B cell (primary cell): ENCODE data around the gene IRF9. TPM values are rescaled to one million over a fixed set of nuclear protein-coding genes. Genes with fewer than 3 reads are reported as not detected.

Source experiments
- ATAC-seq: fragments of 200-7000 bp; cut with Tn5 transposase; one replicate; pipeline ENCODE4 v1.10.0; 2021; ENCODE audit warnings: low read depth, mild to moderate bottlenecking, moderate number of reproducible peaks, moderate library complexity
- CTCF ChIA-PET: fragments of 350-600 bp; sonication (Branson Sonifier 250); formaldehyde crosslinking; loops from one replicate; lab custom pipeline; 2021; ENCODE audit warnings: antibody characterized with exemption, inconsistent platforms; lab: Charles Lee
- POLR2A ChIA-PET: fragments of 350-600 bp; sonication (Branson Sonifier 250); formaldehyde crosslinking; loops from one replicate; lab custom pipeline; 2021; ENCODE audit warnings: antibody characterized with exemption; lab: Charles Lee
- DNase-seq: peaks from one replicate; pipeline ENCODE4 v3.0.0; 2013
- H2AFZ ChIP-seq: 2 replicates; pipeline ENCODE4 v1.6.1; 2012; ENCODE audit warnings: mild to moderate bottlenecking, low read depth, low read length; ENCODE audit not compliant: insufficient read depth, poor library complexity, severe bottlenecking
- H3K27ac ChIP-seq, 2 donors: 1 replicate in 1 of 2; 2 replicates in 1 of 2; pipeline ENCODE4 v1.5.1; 2012 to 2013; ENCODE audit warnings: low read length in 2 of 2, mild to moderate bottlenecking in 2 of 2, moderate library complexity in 1 of 2
- H3K27me3 ChIP-seq, 4 experiments: fragments of 200-600 bp in 1 of 4; sonication (generic) in 1 of 4; replicated peaks in 1 of 4; 1 replicate in 2 of 4; 2 replicates in 2 of 4; pipeline versions ENCODE4 v1.6.1 to v1.7.0; 2013 to 2016; ENCODE audit warnings: low read length in 3 of 4, mild to moderate bottlenecking in 2 of 4, mixed read lengths in 1 of 4, moderate library complexity in 1 of 4; ENCODE audit not compliant: insufficient read depth in 4 of 4, control insufficient read depth in 3 of 4; ENCODE audit errors: control extremely low read depth in 1 of 4
- H3K36me3 ChIP-seq, 2 experiments: replicated peaks in 1 of 2; 1 replicate in 1 of 2; 2 replicates in 1 of 2; pipeline versions ENCODE4 v1.6.1 to v1.7.1; 2013; ENCODE audit warnings: low read length in 1 of 2; ENCODE audit not compliant: insufficient read depth in 2 of 2, control insufficient read depth in 1 of 2; ENCODE audit errors: control extremely low read depth in 1 of 2, extremely low read depth in 1 of 2
- H3K4me1 ChIP-seq, 2 donors: fragments of 200-600 bp in 1 of 2; sonication (generic) in 1 of 2; 1 replicate in 1 of 2; 2 replicates in 1 of 2; pipeline versions ENCODE4 v1.5.1 to v1.6.1; 2013 to 2017; ENCODE audit warnings: low read length in 2 of 2; ENCODE audit not compliant: control insufficient read depth in 2 of 2, insufficient read depth in 2 of 2
- H3K4me2 ChIP-seq: replicated peaks from 2 replicates; pipeline ENCODE3; 2012; ENCODE audit warnings: mild to moderate bottlenecking, low read depth, low read length; ENCODE audit not compliant: poor library complexity, severe bottlenecking
- H3K4me3 ChIP-seq, 5 experiments: fragments of 200-600 bp in 1 of 5; sonication (generic) in 1 of 5; 1 replicate in 3 of 5; 2 replicates in 2 of 5; pipeline versions ENCODE4 v1.5.1 to v1.7.0; 2011 to 2016; ENCODE audit warnings: low read length in 4 of 5, mild to moderate bottlenecking in 4 of 5, low read depth in 2 of 5, control low read depth in 1 of 5, moderate library complexity in 1 of 5; ENCODE audit not compliant: insufficient read depth in 1 of 5; ENCODE audit errors: control extremely low read depth in 1 of 5, extremely low read depth in 1 of 5
- H3K79me2 ChIP-seq: fragments of 200-600 bp; sonication (generic); one replicate; pipeline ENCODE4 v1.6.0; 2016; ENCODE audit warnings: low read length; ENCODE audit not compliant: control insufficient read depth, insufficient read depth
- H3K9ac ChIP-seq: fragments of 200-600 bp; sonication (generic); 2 replicates; pipeline ENCODE4 v1.6.1; 2017; ENCODE audit warnings: mild to moderate bottlenecking, low read length, moderate library complexity
- H3K9me3 ChIP-seq, 3 donors: one replicate each; pipeline versions ENCODE4 v1.6.1 to v1.7.1; 2013; ENCODE audit warnings: low read length in 2 of 3; ENCODE audit not compliant: control insufficient read depth in 2 of 3, insufficient read depth in 1 of 3; ENCODE audit errors: control extremely low read depth in 1 of 3
- H4K20me1 ChIP-seq: 2 replicates; pipeline ENCODE4 v1.6.0; 2012; ENCODE audit warnings: mild to moderate bottlenecking, low read length; ENCODE audit not compliant: insufficient read depth, control insufficient read depth, poor library complexity, severe bottlenecking
- H3K27ac Mint-ChIP-seq: one replicate; pipeline ENCODE4 v1.8.0; 2021; ENCODE audit warnings: mixed read lengths
- H3K27me3 Mint-ChIP-seq: one replicate; pipeline ENCODE4 v1.8.0; 2021; ENCODE audit warnings: mixed read lengths
- H3K4me1 Mint-ChIP-seq: one replicate; pipeline ENCODE4 v1.8.0; 2021; ENCODE audit warnings: mixed read lengths
- H3K4me3 Mint-ChIP-seq: one replicate; pipeline ENCODE4 v1.8.0; 2021; ENCODE audit warnings: mixed read lengths
- H3K9me3 Mint-ChIP-seq: one replicate; pipeline ENCODE4 v1.8.0; 2022; ENCODE audit warnings: mixed read lengths; ENCODE audit not compliant: insufficient read depth
- EZH2 ChIP-seq: IDR thresholded peaks from 2 replicates; pipeline ENCODE4 v1.6.1; 2012; ENCODE audit warnings: borderline replicate concordance, low read depth, mild to moderate bottlenecking, moderate library complexity, low read length; ENCODE audit not compliant: insufficient read depth, poor library complexity, severe bottlenecking
- WGBS: methylation state at CpG from one replicate; pipeline ENCODE4 v1.1.5; 2013; ENCODE audit warnings: missing lambda C conversion rate; ENCODE audit not compliant: insufficient coverage; 5-methylcytosine and 5-hydroxymethylcytosine counted together
- intact Hi-C: fragments of 100-400 bp; cut with micrococcal nuclease; formaldehyde crosslinking; loops from one replicate; pipeline ENCODE4 v1.10.0; 2022
- polyA plus RNA-seq: library from polyadenylated mRNA; depleted of rRNA; stranded (reverse); fragments of >200 nt; gene quantifications from 2 replicates; pipeline ENCODE4 v1.2.3, GENCODE V29; 2012
- total RNA-seq, 2 donors: library from RNA; stranded (reverse); fragments of 120-200 nt in 1 of 2; gene quantifications; 1 replicate in 1 of 2; 2 replicates in 1 of 2; pipeline versions ENCODE4 v1.2.3 to v1.2.4, GENCODE V29; 2013 to 2022
- TF ChIP-seq, protein P1 (sequence below): fragments of 200-600 bp; IDR thresholded peaks from one replicate; pipeline ENCODE4 v1.8.0; 2022; ENCODE audit warnings: antibody characterized with exemption, mild to moderate bottlenecking

IRF9 gene
- total and polyA plus RNA-seq, 2 donors (not counting 1 experiment from before 2014, with no cell fraction given): 191 to 269 TPM

DNA sequence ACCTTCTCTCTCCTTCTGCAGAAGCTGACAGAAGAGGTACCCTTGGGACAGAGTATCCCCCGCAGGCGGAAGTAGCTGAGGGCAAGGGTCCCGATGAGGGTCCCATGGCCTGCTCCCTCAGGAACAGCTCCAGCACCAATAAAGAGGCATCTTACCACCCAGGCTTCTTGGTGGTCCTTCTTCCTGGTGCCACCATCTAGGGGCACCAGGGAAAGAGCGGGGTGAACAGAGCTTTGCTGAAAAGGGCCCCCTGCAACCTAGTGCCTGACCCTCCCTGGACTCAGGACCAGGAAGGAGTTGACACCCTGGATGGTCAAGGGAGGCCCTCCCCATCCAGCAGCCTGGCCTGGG lies 591 bp upstream of the IRF9 start:
- Histone ChIP-seq H3K9me3 (no peaks in the 10 kb centered on the region), H2AFZ (peak overlapping the region; percentile 60), H3K4me2 (peak overlapping the region; percentile 77), H3K36me3 (peaks cover 6 to 68% of the 10 kb centered on the region in 2 experiments), H3K4me3 (no peak overlapping the region), H3K79me2 (peaks cover 45% of the 10 kb centered on the region), H3K27ac (peak overlapping the region; percentile 85 to 88), H3K9ac (no peak overlapping the region), H3K4me1 (peaks cover 29 to 39% of the 10 kb centered on the region in 2 donors), H3K27me3 (no peaks in the 10 kb centered on the region), H4K20me1 (peaks cover 39% of the 10 kb centered on the region)
- Mint-ChIP-seq H3K27ac (peak overlapping the region; percentile 99), H3K4me1 (peaks cover 42% of the 10 kb centered on the region), H3K27me3 (no peaks in the 10 kb centered on the region), H3K4me3 (peak overlapping the region; percentile 39), H3K9me3 (no peaks in the 10 kb centered on the region)
- DNase-seq: no peak
- ATAC-seq: no peak
- ChIA-PET POLR2A (interaction anchor here (0.7 to 3.8 kb wide), 14 partner anchors 9 to 62 kb away, joined by 3 to 35 read pairs (median 7); partner anchors contain the start of genes CHMP4A, DCAF11, EMC9 and IPO4), CTCF (interaction anchor here (0.7 to 3.8 kb wide), 33 partner anchors 8 to 529 kb away, joined by 3 to 63 read pairs (median 9); partner anchors contain the start of genes CHMP4A, CIDEB, DCAF11 and EMC9)
- no peak for TF ChIP-seq EZH2
- TF ChIP-seq, protein P1, sequence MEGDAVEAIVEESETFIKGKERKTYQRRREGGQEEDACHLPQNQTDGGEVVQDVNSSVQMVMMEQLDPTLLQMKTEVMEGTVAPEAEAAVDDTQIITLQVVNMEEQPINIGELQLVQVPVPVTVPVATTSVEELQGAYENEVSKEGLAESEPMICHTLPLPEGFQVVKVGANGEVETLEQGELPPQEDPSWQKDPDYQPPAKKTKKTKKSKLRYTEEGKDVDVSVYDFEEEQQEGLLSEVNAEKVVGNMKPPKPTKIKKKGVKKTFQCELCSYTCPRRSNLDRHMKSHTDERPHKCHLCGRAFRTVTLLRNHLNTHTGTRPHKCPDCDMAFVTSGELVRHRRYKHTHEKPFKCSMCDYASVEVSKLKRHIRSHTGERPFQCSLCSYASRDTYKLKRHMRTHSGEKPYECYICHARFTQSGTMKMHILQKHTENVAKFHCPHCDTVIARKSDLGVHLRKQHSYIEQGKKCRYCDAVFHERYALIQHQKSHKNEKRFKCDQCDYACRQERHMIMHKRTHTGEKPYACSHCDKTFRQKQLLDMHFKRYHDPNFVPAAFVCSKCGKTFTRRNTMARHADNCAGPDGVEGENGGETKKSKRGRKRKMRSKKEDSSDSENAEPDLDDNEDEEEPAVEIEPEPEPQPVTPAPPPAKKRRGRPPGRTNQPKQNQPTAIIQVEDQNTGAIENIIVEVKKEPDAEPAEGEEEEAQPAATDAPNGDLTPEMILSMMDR: no peak
- intact Hi-C loops: loop anchor here (5.0 kb wide), 1 partner anchor 72 kb away; the partner anchor contains the start of genes GMPR2 and NEDD8
- WGBS: 100% methylated on average over 2 of the region's 4 CpGs

DNA sequence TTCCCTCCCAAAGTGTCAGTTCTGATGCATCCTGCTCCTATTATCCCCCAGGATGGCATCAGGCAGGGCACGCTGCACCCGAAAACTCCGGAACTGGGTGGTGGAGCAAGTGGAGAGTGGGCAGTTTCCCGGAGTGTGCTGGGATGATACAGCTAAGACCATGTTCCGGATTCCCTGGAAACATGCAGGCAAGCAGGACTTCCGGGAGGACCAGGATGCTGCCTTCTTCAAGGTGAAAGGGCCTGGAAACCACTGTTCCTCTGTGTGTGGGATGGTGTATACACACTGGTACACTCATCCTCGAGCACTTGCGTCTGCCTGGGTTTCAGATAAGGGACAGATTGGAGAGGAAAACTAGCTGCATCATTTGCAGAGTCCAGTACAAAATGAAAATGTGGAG lies 1.0 kb downstream of the IRF9 start:
- DNase-seq (no peak), ATAC-seq (no peak)
- Histone ChIP-seq H3K27ac (peak overlapping the region; percentile 85 to 88), H3K9me3 (no peaks in the 10 kb centered on the region), H3K27me3 (no peaks in the 10 kb centered on the region), H3K4me2 (peak overlapping the region; percentile 77), H3K9ac (peak overlapping the region; percentile 76), H4K20me1 (peaks cover 50% of the 10 kb centered on the region), H3K36me3 (peaks cover 3 to 70% of the 10 kb centered on the region in 2 experiments), H3K4me3 (peak overlapping the region; percentile 69 to 100 (median 91)), H3K4me1 (peaks cover 29 to 39% of the 10 kb centered on the region in 2 donors), H3K79me2 (peaks cover 37% of the 10 kb centered on the region), H2AFZ (no peak overlapping the region)
- peak overlapping the region; percentile 99 for H3K27ac Mint-ChIP-seq
- intact Hi-C loops: loop anchor here (5.0 kb wide), 1 partner anchor 70 kb away; the partner anchor contains the start of genes GMPR2 and NEDD8
- ChIA-PET CTCF (interaction anchor here (0.6 to 3.8 kb wide), 21 partner anchors 9 to 270 kb away, joined by 3 to 63 read pairs (median 12); partner anchors contain the start of genes CIDEB, DCAF11, EMC9 and IPO4), POLR2A (interaction anchor here (0.7 to 3.8 kb wide), 16 partner anchors 9 to 268 kb away, joined by 3 to 35 read pairs (median 6); partner anchors contain the start of genes DCAF11, DHRS1, EMC9 and IPO4)
- peaks cover 42% of the 10 kb centered on the region for H3K4me1 Mint-ChIP-seq
- H3K4me3 Mint-ChIP-seq: peak overlapping the region; percentile 100
- H3K27me3 Mint-ChIP-seq: no peaks in the 10 kb centered on the region
- no peaks in the 10 kb centered on the region for H3K9me3 Mint-ChIP-seq
- WGBS: 87% methylated on average over 5 of the region's 8 CpGs
- TF ChIP-seq, protein P1: no peak
- no peak for TF ChIP-seq EZH2
